Vagina (tissue), 2 donors: Measurements from ENCODE around the gene ANKRD11. TPM values are rescaled to one million over a fixed set of nuclear protein-coding genes. Genes with fewer than 3 reads are reported as not detected.
"Not testable (repeated sequence)": the region's sequence is repeated elsewhere in the genome, so short reads cannot be mapped to it uniquely, and the experiment has no call there.

Source experiments
- DNase-seq, 2 donors: peaks; one replicate each; pipeline ENCODE4 v3.0.0-alpha.2; 2017; ENCODE audit errors: extremely low spot score in 2 of 2
- H3K27ac ChIP-seq: fragments of 200-600 bp; sonication (generic); one replicate; pipeline ENCODE4 v1.5.1; 2019
- H3K27me3 ChIP-seq: fragments of 200-600 bp; sonication (generic); one replicate; pipeline ENCODE4 v1.5.1; 2019
- H3K36me3 ChIP-seq, 2 donors: fragments of 200-600 bp; sonication (generic); one replicate each; pipeline ENCODE4 v1.5.1; 2017 to 2019
- H3K4me1 ChIP-seq: fragments of 200-600 bp; sonication (generic); one replicate; pipeline ENCODE4 v1.5.1; 2019
- H3K4me3 ChIP-seq, 2 donors: fragments of 200-600 bp; sonication (generic); 1 replicate in 1 of 2; 2 replicates in 1 of 2; pipeline ENCODE4 v1.5.1; 2016 to 2019
- H3K9me3 ChIP-seq: fragments of 200-600 bp; sonication (generic); one replicate; pipeline ENCODE4 v1.5.1; 2019
- POLR2A ChIP-seq, 2 donors: fragments of 450-650 bp; IDR thresholded peaks; one replicate each; pipeline ENCODE4 v1.6.1; 2017; ENCODE audit warnings: antibody characterized with exemption in 2 of 2, mild to moderate bottlenecking in 2 of 2, moderate library complexity in 2 of 2
- POLR2AphosphoS5 ChIP-seq, 2 donors: sonication (generic); formaldehyde crosslinking; IDR thresholded peaks; one replicate each; pipeline ENCODE4 v1.9.0; 2017; ENCODE audit warnings: antibody characterized with exemption in 2 of 2, mild to moderate bottlenecking in 2 of 2, low read depth in 1 of 2; ENCODE audit not compliant: insufficient read depth in 1 of 2
- intact Hi-C: fragments of 100-400 bp; cut with DNase I; formaldehyde crosslinking; loops from one replicate; pipeline ENCODE4 v1.15.1; 2023
- total RNA-seq: library from RNA; depleted of rRNA; stranded (reverse); fragments of >200 nt; gene quantifications from one replicate; pipeline ENCODE4 v1.2.3, GENCODE V29; 2016
- TF ChIP-seq, protein P1 (sequence below), 3 experiments: fragments of 450-650 bp in 2 of 3; fragments of 200-600 bp in 1 of 3; sonication (generic) in 1 of 3; IDR thresholded peaks; one replicate each; pipeline ENCODE4 v1.5.1; 2017 to 2019; ENCODE audit warnings: antibody characterized with exemption in 3 of 3, mild to moderate bottlenecking in 2 of 3, moderate library complexity in 2 of 3

ANKRD11 gene
- total RNA-seq, 1 donor from 2014 or later: 135 TPM

DNA sequence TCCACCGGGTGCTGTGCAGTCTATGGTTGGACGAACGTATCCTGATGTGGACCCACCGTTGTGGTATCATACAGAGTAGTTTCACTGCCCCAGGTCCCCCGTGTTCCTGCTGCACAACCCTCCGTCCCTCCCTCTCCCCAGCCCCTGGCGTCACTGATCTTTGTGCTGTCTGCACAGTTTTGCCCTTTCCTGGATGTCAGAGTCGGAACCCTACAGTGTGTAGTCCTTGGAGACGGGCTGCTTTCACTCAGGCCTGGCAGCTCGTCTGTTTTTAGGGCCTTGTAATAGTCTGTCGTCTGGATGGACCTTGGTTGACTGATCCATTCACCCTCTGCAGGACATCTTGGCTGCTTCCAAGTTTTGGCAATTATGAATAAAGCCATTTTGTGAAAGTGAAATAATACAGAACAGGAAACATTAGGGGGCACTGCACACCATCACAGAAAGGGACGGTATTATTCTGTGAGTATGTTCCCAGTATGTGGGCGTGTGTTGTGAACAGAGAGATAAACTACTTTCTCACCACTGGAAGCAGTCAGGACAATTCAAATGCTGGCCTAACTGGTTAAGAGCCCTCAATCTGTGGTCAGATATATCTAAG, 156.9 kb downstream of the ANKRD11 start:
- TF ChIP-seq POLR2AphosphoS5 (IDR thresholded peaks at IDR 0.05; ENCODE audit: insufficient read depth in 1 of 2, low read depth in 1 of 2): peak in 1 of 2 donors; percentile 62
- TF ChIP-seq, protein P1, sequence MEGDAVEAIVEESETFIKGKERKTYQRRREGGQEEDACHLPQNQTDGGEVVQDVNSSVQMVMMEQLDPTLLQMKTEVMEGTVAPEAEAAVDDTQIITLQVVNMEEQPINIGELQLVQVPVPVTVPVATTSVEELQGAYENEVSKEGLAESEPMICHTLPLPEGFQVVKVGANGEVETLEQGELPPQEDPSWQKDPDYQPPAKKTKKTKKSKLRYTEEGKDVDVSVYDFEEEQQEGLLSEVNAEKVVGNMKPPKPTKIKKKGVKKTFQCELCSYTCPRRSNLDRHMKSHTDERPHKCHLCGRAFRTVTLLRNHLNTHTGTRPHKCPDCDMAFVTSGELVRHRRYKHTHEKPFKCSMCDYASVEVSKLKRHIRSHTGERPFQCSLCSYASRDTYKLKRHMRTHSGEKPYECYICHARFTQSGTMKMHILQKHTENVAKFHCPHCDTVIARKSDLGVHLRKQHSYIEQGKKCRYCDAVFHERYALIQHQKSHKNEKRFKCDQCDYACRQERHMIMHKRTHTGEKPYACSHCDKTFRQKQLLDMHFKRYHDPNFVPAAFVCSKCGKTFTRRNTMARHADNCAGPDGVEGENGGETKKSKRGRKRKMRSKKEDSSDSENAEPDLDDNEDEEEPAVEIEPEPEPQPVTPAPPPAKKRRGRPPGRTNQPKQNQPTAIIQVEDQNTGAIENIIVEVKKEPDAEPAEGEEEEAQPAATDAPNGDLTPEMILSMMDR (IDR thresholded peaks at IDR 0.05): peak in 2 of 3 experiments; percentile 47 to 59
- H3K27me3 ChIP-seq, H3K9me3 ChIP-seq, H3K36me3 ChIP-seq, H3K4me3 ChIP-seq, DNase-seq: not testable (repeated sequence)
- Histone ChIP-seq H3K4me1 (peaks cover 88% of the 10 kb centered on the region), H3K27ac (peak overlapping the region; percentile 39)
- intact Hi-C loops: loop anchor here (10.0 kb wide), 1 partner anchor 221 kb away; no protein-coding TSS in a partner anchor

DNA sequence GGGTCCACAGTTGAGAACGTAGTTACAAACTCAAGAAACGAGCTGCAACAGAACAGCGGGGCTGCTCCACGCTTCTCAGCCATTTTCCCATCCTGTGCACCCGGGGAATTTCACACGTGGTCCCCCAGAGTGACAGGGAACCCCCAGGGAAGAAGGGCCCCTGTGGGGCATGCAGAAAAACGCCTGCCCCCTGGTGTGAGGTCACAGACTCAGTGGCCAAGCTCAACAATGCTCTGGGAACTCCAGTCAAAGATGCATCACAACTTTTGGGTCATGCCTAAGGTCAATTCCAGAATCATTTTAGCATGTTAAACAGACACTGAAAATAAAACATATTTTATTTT, 157.5 kb downstream of the ANKRD11 start:
- no peak overlapping the region for H3K27ac ChIP-seq
- no peaks in the 10 kb centered on the region for H3K36me3 ChIP-seq
- H3K9me3 ChIP-seq: no peaks in the 10 kb centered on the region
- H3K4me1 ChIP-seq: peaks cover 82% of the 10 kb centered on the region
- intact Hi-C loops: loop anchor here (10.0 kb wide), 1 partner anchor 222 kb away; no protein-coding TSS in a partner anchor
- no peak for DNase-seq
- H3K4me3 ChIP-seq: no peak overlapping the region
- no peaks in the 10 kb centered on the region for H3K27me3 ChIP-seq
- no peak for TF ChIP-seq POLR2A (IDR thresholded peaks at IDR 0.05)

DNA sequence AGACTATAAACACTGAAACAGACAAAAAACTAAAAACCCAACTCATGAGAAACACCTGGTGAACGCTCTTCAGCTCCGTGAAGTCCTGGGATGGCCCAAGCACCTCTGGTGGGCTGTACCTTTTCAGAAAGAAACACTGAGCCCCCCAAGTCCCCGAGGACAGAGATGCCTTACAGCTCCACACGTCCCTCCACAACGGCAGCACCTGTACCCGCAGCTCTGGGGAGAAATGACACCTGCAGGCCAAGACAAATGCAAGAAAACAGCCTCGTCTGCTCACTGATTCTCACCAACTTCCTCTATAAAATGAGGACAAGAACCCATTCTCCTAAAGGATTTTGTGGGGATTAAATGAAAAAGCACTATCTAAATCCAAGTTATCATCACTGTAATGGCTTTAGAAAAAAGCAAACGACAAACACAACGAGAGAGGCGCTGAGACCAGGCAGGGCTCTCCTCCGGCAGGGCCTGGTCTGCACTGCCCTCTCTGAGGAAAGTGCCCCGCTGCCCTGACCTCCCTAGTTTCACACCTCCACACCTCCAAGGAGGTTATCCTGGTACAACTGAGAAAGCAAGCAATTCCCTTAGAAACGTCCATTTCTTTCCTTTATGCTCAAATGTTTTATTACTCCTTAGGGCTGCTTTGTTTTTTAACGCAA, 158.0 kb downstream of the ANKRD11 start:
- H3K27me3 ChIP-seq: no peaks in the 10 kb centered on the region
- intact Hi-C loops: loop anchor here (10.0 kb wide), 1 partner anchor 222 kb away; no protein-coding TSS in a partner anchor
- H3K36me3 ChIP-seq: no peaks in the 10 kb centered on the region
- H3K9me3 ChIP-seq: no peaks in the 10 kb centered on the region
- no peak overlapping the region for H3K4me3 ChIP-seq
- H3K27ac ChIP-seq: no peak overlapping the region
- H3K4me1 ChIP-seq: peaks cover 77% of the 10 kb centered on the region
- no peak for DNase-seq
- TF ChIP-seq POLR2A (IDR thresholded peaks at IDR 0.05): no peak
- TF ChIP-seq POLR2AphosphoS5 (IDR thresholded peaks at IDR 0.05; ENCODE audit: insufficient read depth in 1 of 2, low read depth in 1 of 2): no peak
- TF ChIP-seq, protein P1 (IDR thresholded peaks at IDR 0.05): no peak

DNA sequence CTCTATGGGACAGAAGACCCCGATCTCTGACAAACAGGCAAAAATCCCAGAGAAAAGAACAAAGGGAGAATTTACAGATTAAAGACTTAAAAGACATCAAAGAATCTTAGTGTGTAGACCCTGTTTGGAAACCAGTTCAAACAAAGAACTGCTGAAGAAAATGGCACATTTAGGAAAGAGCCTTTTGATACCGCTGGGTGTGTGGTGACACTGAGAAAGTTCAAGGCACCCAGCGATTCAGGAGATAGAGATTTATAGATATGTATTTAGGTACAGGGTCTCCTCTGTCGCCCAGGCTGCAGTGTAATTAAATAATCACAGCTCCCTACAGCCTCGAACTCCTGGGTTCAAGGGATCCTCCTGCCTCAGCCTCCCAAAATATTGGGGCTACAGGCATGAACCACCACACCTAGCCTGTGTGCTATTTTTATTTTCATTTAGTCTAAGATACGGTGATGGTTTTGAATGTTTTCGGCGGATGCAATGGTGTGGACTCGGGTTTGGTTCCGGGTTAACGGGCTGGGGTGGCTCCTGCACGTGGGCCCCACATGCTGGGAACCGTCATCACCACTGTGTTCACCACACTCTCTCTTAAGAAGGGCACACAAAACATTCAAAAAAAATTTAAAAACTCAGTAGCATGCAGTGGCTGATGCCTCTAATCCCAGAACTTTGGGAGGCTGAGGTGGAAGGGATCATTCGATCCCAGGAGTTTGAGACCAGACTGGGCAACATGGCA, 158.8 kb downstream of the ANKRD11 start:
- Histone ChIP-seq H3K4me3 (no peak overlapping the region), H3K27ac (no peak overlapping the region), H3K36me3 (no peaks in the 10 kb centered on the region), H3K4me1 (peaks cover 82% of the 10 kb centered on the region), H3K9me3 (no peaks in the 10 kb centered on the region), H3K27me3 (no peaks in the 10 kb centered on the region)
- intact Hi-C loops: loop anchor here (10.0 kb wide), 1 partner anchor 223 kb away; no protein-coding TSS in a partner anchor
- DNase-seq: no peak
- TF ChIP-seq POLR2AphosphoS5 (IDR thresholded peaks at IDR 0.05; ENCODE audit: insufficient read depth in 1 of 2, low read depth in 1 of 2): no peak
- TF ChIP-seq POLR2A (IDR thresholded peaks at IDR 0.05): no peak
- TF ChIP-seq, protein P1 (IDR thresholded peaks at IDR 0.05): no peak

DNA sequence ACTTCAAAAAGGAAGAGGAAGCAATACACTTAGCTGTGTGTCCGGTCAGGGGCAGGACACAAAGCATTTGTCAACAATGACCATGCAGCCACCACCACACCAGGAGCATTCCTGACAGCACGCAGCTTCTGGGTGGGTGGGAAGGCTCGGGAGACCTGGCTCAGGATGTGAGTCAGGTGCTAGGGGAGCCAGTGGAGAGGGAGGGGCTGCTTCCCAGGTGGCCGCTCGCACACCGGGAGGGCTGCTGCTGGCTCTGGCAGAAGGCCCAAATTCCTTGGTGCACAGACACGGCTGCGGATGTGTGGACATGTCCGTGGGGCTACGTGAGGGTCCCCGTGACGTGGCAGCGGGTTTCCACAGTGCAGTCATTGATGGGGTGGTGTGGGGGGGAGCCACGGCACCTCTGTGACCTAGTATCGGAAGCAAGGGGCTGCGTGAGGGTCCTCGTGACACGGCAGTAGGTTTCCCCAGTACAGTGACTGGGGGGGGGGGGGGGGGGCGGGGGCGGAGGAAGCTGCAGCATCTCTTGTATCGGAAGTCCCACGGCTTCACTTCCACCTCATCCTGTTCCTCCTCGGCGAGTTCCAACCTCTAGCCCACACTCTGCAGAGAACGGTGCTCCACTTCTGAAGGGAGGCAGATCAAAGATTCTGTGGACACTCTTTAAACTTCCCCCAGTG, 160.0 kb downstream of the ANKRD11 start:
- intact Hi-C loops: loop anchor here (10.0 kb wide), 1 partner anchor 224 kb away; no protein-coding TSS in a partner anchor
- H3K27me3 ChIP-seq: no peaks in the 10 kb centered on the region
- H3K9me3 ChIP-seq: no peaks in the 10 kb centered on the region
- H3K27ac ChIP-seq: no peak overlapping the region
- peaks cover 82% of the 10 kb centered on the region for H3K4me1 ChIP-seq
- no peak overlapping the region for H3K4me3 ChIP-seq
- no peak for DNase-seq
- H3K36me3 ChIP-seq: no peaks in the 10 kb centered on the region
- TF ChIP-seq POLR2AphosphoS5 (IDR thresholded peaks at IDR 0.05; ENCODE audit: insufficient read depth in 1 of 2, low read depth in 1 of 2) (no peak), POLR2A (IDR thresholded peaks at IDR 0.05) (no peak)
- TF ChIP-seq, protein P1 (IDR thresholded peaks at IDR 0.05): no peak

DNA sequence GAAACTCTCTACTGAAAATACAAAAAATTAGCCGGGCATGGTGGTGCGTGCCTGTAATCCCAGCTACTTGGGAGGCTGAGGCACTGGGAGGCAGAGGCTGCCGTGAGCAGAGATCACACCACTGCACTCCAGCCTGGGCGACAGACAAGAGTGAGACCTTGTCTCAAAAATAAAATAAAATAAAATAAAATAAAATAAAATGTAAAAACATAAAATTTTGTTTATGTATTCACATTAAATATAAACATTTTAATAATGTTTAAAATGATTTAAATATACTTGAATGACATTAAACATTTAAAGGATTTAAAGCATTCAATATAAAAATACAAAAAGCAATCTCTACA, 160.6 kb downstream of the ANKRD11 start:
- not testable (repeated sequence) for H3K27me3 ChIP-seq, DNase-seq, H3K9me3 ChIP-seq, H3K27ac ChIP-seq, H3K36me3 ChIP-seq, H3K4me3 ChIP-seq
- H3K4me1 ChIP-seq: peaks cover 82% of the 10 kb centered on the region
- intact Hi-C loops: loop anchor here (10.0 kb wide), 1 partner anchor 225 kb away; no protein-coding TSS in a partner anchor

DNA sequence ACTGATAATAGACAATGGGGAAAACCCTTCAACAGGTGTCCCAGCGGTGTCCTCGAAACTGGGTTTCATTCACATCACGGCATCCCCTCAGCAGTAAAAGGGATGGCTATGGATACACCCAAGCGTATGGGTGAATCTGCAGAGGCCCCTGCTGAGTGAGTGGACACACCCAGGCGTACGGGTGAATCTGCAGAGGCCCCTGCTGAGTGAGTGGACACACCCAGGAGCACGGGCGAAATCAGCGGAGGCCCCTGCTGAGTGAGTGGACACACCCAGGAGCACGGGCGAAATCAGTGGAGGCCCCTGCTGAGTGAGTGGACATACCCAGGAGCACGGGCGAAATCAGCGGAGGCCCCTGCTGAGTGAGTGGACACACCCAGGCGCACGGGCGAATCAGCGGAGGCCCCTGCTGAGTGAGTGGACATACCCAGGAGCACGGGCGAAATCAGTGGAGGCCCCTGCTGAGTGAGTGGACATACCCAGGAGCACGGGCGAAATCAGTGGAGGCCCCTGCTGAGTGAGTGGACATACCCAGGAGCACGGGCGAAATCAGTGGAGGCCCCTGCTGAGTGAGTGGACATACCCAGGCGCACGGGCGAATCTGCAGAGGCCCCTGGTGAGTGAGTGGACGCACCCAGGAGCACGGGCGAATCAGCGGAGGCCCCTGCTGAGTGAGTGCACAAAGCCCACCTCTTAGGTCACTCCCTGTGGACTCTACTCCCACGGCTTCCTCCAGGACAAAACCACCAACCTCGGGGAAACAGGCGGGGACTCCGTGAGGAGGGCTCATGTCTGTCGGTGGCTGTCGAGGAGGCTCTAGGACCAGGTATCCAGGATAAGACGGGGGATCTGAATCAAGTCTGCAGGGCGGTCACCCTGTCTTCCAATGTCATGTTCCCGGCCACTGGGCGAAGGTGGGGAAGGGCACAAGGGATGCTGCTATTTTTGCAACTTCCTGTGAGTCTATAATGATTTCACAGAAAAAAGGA, 161.7 kb downstream of the ANKRD11 start:
- DNase-seq, H3K27ac ChIP-seq, H3K4me3 ChIP-seq, intact Hi-C loops, H3K9me3 ChIP-seq, H3K27me3 ChIP-seq, H3K36me3 ChIP-seq: not testable (repeated sequence)
- peaks cover 82% of the 10 kb centered on the region for H3K4me1 ChIP-seq
